Measurements from ENCODE around the gene IQSEC1. TPM values are rescaled to one million over a fixed set of nuclear protein-coding genes. Genes with fewer than 3 reads are reported as not detected.

IQSEC1 gene
- total RNA-seq, 1 experiment from 2014 or later, result 13.0 TPM

DNA sequence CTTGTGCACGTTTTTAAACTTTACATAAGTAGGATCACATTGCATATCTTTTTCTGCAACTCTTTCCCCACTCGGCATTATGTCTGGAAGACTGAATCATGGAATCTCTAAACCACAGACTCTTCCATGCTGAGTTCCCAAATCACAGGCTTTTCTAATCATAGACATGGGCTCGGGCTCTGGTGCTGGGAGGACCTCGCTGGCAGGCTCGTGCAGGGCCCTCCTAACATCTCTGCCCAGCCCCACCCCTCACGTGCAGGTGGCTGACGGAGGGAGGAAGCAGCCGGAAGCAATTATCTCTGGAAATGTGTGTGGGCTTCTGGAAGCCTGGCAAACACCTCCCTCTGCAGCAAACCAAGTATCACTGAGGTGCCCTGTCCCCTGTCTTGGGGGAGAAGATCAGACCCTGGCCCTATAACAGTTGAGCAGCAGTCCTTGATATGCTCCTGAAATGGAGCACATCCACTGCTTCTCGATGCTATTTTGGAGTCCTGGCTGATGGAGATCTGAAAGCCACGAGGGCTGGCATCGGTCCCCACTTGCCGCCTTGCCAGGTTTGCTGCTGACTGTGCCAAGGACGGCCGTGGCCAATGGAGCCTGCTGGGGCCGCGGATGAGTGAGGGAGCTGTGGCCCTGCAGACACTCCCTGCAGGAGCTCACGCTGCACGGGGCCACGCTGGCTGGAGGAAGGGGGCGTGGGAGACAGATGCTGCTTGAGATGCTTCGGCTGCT lies 4.4 kb upstream of the IQSEC1 start:
- H3K4me3 ChIP-seq (ENCODE audit: low read depth, low read length, poor library complexity, severe bottlenecking), result no peak overlapping the region
- DNase-seq (ENCODE audit: low spot score), result no peak
- TF ChIP-seq, protein P1, sequence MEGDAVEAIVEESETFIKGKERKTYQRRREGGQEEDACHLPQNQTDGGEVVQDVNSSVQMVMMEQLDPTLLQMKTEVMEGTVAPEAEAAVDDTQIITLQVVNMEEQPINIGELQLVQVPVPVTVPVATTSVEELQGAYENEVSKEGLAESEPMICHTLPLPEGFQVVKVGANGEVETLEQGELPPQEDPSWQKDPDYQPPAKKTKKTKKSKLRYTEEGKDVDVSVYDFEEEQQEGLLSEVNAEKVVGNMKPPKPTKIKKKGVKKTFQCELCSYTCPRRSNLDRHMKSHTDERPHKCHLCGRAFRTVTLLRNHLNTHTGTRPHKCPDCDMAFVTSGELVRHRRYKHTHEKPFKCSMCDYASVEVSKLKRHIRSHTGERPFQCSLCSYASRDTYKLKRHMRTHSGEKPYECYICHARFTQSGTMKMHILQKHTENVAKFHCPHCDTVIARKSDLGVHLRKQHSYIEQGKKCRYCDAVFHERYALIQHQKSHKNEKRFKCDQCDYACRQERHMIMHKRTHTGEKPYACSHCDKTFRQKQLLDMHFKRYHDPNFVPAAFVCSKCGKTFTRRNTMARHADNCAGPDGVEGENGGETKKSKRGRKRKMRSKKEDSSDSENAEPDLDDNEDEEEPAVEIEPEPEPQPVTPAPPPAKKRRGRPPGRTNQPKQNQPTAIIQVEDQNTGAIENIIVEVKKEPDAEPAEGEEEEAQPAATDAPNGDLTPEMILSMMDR (conservative IDR thresholded peaks at IDR 0.05; ENCODE audit: low read depth, low read length), result no peak
- no peak for TF ChIP-seq EZH2 (IDR thresholded peaks at IDR 0.05; ENCODE audit: borderline replicate concordance, low read depth, low read length, poor library complexity, severe bottlenecking)
- no TSS peak for BruUV-seq (replicated peaks)
- H3K36me3 ChIP-seq (ENCODE audit: insufficient read depth, low read length, poor library complexity, severe bottlenecking), result no peaks in the 10 kb centered on the region
- H3K27ac ChIP-seq (ENCODE audit: low read depth, low read length, poor library complexity, severe bottlenecking), result no peak overlapping the region
- H3K4me1 ChIP-seq (ENCODE audit: insufficient read depth, low read length, poor library complexity, severe bottlenecking), result no peaks in the 10 kb centered on the region
- no peaks in the 10 kb centered on the region for H3K9me3 ChIP-seq (ENCODE audit: low read depth, low read length, poor library complexity, severe bottlenecking)
- intact Hi-C loops (cut with micrococcal nuclease; ENCODE audit: unreplicated experiment), result no loop called here
- POLR2A ChIA-PET (ENCODE audit: low non-redundant PET), result no interaction called here
- peaks cover 53% of the 10 kb centered on the region for H3K27me3 ChIP-seq (replicated peaks; ENCODE audit: insufficient read depth, low read depth, low read length, poor library complexity)
- CTCF ChIA-PET, result no interaction called here

DNA sequence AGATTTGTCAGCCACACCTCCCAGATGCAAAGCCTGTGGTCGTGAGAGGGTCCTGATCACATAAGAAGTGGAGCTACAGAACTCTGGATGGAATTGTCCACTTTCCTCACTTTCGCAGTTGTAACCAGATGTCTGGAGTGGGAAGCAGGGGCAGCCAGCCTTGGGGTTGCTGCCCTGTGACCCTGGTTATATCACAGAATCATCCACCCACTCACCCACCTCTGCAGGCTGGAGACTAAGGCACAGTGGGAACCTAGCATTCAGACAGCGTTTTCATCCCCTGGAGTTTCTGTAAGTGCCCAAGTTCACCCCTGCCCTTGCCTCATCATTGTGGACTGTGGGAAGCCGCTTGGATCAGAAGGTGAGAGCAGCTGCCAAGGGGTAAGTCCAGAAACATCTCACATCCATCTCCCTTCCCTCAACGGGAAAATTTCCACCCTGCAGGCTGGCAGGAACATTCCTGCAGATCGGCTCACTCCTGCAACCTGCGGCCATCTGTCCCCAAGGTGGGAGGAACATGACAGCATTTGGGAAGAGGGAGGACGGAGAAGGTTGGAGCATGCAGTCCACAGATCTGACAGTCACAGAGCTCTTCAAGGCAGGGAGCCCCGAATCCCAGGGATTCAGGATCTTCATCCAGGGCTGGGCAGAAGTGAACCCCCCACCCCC lies 2.9 kb upstream of the IQSEC1 start:
- Histone ChIP-seq H3K27ac (ENCODE audit: low read depth, low read length, poor library complexity, severe bottlenecking) (no peak overlapping the region), H3K36me3 (ENCODE audit: insufficient read depth, low read length, poor library complexity, severe bottlenecking) (no peaks in the 10 kb centered on the region), H3K4me1 (ENCODE audit: insufficient read depth, low read length, poor library complexity, severe bottlenecking) (no peaks in the 10 kb centered on the region), H3K27me3 (replicated peaks; ENCODE audit: insufficient read depth, low read depth, low read length, poor library complexity) (peaks cover 57% of the 10 kb centered on the region), H3K9me3 (ENCODE audit: low read depth, low read length, poor library complexity, severe bottlenecking) (no peaks in the 10 kb centered on the region), H3K4me3 (ENCODE audit: low read depth, low read length, poor library complexity, severe bottlenecking) (no peak overlapping the region)
- ChIA-PET POLR2A (ENCODE audit: low non-redundant PET) (no interaction called here), CTCF (no interaction called here)
- TF ChIP-seq, protein P1 (conservative IDR thresholded peaks at IDR 0.05; ENCODE audit: low read depth, low read length), result no peak
- no peak for TF ChIP-seq EZH2 (IDR thresholded peaks at IDR 0.05; ENCODE audit: borderline replicate concordance, low read depth, low read length, poor library complexity, severe bottlenecking)
- intact Hi-C loops (cut with micrococcal nuclease; ENCODE audit: unreplicated experiment), result no loop called here
- no TSS peak for BruUV-seq (replicated peaks)
- DNase-seq (ENCODE audit: low spot score), result no peak

DNA sequence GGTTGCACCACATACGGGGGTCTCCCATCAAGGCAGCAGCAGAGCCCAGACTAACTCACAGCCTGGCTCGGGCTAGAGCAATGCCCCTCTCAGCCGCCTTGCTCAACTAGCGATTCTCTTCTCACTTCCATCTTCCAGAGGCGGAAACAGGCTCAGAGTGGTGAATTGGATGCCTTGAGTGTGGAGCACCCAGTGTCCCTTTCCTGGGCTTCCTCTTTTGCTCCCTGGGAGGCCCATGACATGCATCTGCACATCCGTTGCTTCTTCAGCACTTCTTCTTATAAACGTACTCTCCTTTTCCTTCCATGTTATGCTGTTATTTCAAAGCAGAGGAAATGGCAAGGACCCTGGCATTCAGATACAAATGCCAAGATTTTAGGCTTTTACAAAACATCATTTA lies 2.1 kb upstream of the IQSEC1 start:
- CTCF ChIA-PET, result no interaction called here
- BruUV-seq (replicated peaks), result no TSS peak
- H3K9me3 ChIP-seq (ENCODE audit: low read depth, low read length, poor library complexity, severe bottlenecking), result no peaks in the 10 kb centered on the region
- no peak overlapping the region for H3K27ac ChIP-seq (ENCODE audit: low read depth, low read length, poor library complexity, severe bottlenecking)
- no peaks in the 10 kb centered on the region for H3K4me1 ChIP-seq (ENCODE audit: insufficient read depth, low read length, poor library complexity, severe bottlenecking)
- H3K36me3 ChIP-seq (ENCODE audit: insufficient read depth, low read length, poor library complexity, severe bottlenecking), result no peaks in the 10 kb centered on the region
- H3K27me3 ChIP-seq (replicated peaks; ENCODE audit: insufficient read depth, low read depth, low read length, poor library complexity), result peaks cover 57% of the 10 kb centered on the region
- TF ChIP-seq, protein P1 (conservative IDR thresholded peaks at IDR 0.05; ENCODE audit: low read depth, low read length), result no peak
- TF ChIP-seq EZH2 (IDR thresholded peaks at IDR 0.05; ENCODE audit: borderline replicate concordance, low read depth, low read length, poor library complexity, severe bottlenecking), result no peak
- no peak for DNase-seq (ENCODE audit: low spot score)
- intact Hi-C loops (cut with micrococcal nuclease; ENCODE audit: unreplicated experiment), result no loop called here
- H3K4me3 ChIP-seq (ENCODE audit: low read depth, low read length, poor library complexity, severe bottlenecking), result no peak overlapping the region
- POLR2A ChIA-PET (ENCODE audit: low non-redundant PET), result no interaction called here

Measured in A673 (cell line).